Stimulated activated CD8-positive, alpha-beta memory T cell treated with anti-CD3 and anti-CD28 coated beads, Interleukin-4, amount 100 ng/mL, for 48 hours (primary cell): ENCODE data around the gene RNF34.

ENCODE experiments used
- DNase-seq: peaks from one replicate; pipeline ENCODE4 v3.0.0-alpha.2; 2020

The RNF34 gene

DNA sequence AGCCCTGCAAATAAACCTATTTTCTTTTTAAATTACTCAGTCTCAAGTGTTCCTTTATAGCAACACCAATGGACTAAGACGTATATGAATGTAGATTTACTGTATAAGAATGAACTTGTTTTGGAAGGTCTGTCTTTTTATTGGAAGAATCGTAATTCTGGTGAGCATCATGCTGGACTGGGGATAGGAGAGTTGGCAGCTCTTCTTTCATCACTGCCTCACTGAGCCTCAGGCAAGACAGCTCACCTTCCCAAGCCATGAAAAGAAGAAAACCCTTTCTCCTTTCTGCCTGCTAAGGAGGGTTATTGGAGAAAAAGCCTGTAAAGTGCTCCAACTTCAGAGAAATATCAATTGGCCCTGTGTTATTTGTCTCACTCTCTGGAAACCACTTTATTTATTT, 9.1 kb upstream of the RNF34 start:
- DNase-seq, result no peak

DNA sequence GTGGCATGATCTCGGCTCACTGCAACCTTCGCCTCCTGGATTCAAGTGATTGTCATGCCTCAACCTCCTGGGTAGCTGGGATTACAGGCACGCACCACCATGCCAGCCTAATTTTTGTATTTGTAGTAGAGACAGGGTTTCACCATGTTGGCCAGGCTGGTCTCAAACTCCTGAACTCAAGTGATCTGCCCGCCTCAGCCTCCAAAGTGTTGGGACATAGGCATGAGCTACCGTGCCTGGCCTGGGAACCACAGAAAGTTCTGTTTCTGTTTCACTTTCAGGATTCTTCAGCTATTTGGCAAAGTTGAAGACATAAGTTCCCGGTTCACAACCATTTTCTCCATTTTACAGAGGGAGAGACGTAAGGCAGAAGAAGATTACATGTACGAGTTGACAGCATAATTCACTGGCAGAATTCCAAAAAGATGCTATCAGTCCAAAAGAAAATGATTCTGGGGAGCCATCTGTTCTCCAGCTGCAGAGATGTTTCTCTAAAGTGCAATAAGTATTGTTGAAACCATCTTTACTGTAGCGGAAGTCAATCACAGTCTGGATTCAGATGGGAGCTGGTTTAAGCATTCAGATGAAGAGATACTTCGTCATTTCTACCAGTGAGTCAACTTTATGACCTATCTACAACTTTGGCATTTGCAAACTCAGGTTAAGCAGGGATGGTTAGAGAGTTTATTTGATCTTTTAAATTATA, 8.1 kb upstream of the RNF34 start:
- DNase-seq, result peak; percentile 56

DNA sequence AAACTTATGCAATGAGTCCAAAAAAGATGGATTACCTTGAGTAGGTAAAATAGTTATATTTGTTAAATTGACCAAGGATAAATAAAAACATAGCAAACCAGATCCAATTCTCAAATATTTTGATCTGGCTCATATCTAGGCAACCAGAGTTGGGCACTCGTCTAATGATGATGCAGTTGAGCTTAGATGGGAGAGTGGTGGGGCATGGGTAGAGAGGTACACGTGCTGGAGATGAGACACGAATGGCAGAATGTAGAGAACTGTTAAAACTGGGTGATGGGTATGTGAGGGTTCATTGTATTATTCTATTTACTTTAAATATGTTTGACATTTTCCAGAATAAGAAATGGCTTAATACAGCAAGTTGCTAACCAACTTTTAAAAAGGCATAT, 7.6 kb upstream of the RNF34 start:
- no peak for DNase-seq

DNA sequence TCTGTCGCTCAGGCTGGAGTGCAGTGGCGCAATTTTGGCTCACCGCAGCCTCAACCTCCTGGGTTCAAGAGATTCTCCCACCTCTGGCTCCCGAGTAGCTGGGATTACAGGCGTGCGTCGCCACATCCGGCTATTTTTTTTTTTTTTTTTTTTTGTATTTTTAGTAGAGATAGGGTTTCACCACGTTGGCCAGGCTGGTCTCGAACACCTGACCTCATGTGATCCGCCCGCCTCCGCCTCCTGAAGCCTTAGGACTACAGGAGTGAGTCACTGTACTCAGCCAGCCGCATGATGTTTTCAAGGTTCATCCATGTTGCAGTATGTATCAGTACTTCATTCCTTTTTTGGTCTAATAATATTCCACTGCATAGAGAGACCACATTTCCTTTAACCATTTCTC, 2.4 kb upstream of the RNF34 start:
- DNase-seq, result no peak

DNA sequence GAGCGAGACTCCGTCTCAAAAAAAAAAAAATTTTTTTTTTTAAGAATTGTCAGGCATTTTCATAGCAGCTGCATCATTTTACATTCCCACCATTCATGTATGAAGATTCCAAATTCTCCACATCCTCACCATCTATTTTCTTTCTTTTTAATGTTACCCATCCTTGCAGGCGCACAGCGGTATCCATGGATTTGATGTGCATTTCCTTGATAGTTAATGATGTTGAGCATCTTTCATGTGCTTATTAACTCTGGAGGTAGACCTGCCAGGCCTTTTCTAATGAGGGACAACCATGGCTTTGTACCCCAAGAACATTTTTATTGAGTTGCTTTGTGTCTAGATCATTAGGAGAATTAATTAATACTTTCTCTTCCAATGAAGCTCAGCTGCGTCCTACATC, 1.6 kb upstream of the RNF34 start:
- DNase-seq, result no peak

DNA sequence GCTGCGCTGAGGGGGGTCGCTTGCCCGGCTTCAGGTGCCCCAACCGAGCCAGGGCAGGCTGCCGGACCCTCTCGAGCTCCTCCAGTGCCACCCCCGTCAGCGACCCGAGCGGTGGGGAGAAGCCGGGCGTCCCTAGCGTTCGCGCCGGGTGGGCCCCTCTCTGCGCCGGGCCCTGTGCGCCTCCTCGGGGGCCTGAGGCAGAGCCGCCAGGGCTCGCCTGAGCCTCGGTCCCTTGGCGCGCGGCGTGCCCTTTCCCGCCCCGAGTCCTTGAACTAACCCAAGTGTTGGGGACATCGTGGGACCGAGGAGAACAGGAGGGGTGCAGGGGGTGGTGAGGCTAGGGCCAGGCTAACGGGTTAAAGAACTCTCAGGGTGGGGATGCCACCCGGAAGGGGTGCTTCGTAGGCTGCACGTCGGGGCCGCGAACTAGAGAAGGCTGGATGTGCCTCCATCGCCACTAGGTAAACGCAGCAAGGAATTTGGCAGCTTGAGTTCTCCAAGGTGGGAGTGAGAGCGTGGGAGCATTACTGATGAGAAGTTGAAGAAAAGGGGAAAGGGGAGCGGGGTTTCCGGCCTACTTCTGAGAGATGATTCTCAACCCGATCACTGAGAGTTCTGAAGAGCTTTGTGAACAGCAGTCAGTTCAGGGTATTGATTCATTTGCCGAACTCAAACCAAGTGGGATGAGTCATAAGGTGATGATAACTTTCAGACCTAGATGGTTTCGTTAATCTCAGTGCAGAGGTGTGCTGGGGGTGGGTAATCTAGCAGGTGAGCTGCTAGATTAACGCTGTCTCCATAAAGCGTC, 618 bp downstream of the RNF34 start:
- peak; percentile 72 for DNase-seq

DNA sequence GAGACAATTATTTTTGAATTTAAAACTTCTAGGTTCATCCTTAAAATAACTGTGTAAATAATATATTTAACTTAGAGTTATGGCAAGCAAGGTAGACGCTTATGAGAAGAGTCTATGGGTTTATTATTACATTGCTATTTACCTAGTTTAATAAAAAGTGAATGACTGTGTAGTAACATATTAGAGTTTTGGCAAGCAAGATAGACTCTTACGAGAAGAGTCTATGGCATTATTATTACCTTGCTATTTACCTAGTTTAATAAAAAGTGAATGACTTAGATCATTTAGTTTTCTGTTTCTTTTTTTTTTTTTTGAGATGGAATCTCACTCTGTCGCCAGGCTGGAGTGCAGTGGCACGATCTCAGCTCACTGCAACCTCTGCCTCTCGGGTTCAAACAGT, 3.8 kb downstream of the RNF34 start:
- no peak for DNase-seq

DNA sequence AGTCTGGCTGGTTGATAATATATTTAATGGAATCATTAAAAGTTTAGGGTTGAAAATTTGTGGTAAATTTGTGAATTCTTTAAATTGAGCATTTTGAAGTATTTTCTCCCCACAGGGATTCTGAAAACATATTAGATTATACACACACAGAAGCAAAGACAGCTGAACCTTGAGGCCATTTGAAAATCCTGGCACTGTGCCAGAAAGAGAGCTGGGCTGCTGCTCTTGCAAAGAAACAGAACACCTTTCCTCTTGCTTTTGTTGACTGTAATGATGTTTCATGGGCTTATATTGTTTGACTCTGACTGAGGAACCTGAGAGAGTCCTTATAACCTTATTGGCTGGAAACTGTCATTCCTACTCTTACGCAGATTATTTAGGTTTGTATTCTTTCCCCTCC, 4.8 kb downstream of the RNF34 start:
- no peak for DNase-seq

DNA sequence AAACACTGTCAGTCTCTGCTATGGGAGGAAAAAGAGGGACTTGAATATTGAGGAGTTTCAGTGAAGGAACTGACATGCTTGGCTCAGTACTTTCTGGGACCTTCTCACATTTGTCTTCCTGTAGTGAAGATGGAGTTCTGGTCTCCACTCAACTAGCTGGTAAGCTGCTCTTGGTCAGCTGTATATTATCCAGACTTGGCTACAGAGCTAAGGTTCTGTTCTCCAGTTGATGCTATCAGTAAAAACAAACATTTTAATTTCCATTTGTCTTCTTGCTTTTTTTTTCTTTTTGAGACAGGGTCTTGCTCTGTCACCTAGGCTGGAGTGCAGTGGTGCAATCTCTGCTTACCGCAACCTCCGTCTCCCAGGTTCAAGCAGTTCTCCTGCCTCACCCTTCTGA, 5.3 kb downstream of the RNF34 start:
- DNase-seq, result no peak

DNA sequence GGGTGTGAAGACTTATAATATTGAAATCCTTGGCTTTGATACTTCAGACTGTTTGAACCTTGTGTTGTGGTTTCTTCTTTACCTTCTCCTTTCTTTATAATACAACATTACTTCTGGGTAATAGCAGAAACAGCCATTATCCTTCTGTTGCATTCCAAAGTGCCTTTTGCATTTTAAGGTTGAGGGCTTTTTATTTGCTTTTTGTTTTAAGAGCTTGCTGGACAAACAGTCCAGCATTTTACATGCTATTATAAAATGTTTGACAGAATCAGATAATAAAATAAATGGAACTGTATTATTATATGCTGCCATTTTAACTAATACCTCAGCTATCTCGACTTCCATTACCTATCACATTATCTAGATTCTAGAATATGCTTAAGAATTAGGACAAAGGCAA, 14.0 kb downstream of the RNF34 start:
- DNase-seq, result no peak

DNA sequence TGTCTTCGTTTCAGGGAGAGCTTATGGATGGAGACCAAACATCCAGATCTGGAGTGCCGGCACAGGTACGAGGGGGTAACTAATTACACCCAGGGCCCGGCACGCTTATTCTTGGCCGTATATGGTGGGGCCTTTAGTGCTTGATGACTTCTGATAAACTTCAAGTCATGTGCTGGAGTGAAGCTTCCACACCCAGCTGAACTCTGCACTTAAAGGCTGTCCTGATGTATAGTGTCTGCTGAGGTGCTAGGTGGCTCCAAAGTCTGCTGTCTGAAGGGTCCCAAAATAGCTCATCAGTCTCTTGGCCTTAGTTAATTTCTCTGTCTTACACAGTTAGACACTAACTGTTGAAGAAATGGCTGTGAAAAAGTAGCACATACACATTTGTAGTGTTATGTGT, 17.9 kb downstream of the RNF34 start:
- no peak for DNase-seq

DNA sequence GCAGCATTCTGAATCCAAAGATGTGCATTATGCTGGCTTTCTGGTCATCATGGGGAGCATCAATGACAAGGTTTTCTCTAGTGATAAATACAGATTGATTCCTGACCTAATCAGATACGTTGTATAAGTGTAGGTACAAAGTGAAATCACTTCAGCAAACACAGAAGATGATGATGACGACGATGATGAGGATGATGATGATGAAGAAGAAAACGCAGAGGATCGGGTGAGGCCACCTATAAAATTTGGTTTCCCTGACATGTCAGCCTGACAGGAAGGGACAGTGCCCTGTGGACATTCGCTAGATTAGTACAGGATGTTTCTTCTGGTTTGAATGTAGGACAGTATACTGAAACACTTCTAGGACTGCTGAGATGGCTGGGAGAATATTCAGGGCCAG, 20.2 kb downstream of the RNF34 start:
- DNase-seq, result no peak

DNA sequence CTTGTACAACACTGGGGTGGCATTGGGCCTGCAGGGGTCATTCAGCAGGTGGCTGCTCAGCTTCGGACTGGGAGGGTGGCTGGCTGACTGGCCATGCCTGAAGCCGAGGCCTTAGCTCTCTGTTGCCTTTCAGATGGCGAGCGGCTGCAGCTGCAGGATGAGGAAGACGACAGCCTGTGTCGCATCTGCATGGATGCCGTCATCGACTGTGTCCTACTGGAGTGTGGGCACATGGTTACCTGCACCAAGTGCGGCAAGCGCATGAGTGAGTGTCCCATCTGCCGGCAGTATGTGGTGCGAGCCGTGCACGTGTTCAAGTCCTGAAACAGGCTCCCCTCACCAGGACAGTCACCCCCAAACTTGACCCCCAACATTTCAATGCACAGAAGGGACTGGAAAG, 23.3 kb downstream of the RNF34 start:
- peak; percentile 20 for DNase-seq

DNA sequence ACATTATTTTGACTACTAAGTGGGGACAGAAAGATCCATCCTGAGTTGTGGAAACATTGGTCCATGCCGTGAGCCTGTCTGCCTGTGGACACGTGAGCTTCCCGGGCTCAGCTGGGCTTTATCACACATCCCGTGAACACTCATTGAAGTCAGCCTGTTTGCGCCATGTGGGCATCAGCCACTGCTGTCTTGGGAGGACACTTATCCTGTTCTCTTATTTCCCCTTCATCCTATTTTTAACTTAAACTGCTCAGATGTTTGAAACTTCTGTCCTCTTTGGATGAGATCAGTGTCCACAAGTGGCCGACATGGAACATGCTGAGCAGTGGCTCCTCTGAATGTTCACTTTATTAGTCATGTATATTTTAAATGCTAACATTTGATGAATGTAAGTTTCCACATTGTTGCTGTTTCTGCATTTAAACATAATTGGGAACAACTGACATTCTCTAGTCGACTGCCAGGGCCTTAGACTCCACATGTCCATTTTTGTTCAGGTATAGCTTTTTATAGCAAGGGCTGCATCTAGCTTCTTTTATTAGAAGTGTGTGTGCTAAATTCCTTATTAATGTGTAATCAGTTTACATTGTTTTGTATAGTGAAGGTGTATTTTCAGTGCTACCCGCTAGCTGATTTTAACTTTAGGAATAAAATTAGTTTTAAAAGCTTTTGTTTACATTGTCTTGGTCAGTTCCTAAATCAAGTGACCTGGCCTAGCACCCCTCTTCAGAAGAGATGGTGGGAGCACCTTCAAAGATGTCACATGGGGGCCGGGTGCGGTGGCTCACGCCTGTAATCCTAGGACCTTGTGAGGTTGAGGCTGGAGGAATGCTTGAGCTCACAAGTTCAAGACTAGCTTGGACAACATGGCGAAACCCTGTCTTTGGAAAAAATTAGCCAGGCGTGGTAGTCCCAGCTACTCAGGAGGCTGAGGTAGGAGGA, 24.0 kb downstream of the RNF34 start:
- DNase-seq, result peak; percentile 19

DNA sequence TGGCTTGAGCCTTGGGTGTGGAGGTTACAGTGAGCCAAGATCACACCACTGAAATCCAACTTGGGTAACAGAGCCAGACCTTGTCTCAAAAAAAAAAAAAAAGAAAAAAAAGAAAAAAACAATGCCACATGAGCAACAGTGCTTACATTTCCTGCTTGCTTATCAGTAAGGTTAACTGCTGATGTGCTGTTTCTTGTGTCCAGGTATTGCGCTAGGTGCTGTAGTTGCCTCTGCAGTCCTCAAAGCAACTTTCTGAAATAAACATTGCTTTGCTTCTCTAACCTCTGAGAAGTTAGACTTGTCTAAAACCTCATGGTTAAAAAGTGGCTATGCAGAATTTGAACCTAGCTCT, 24.7 kb downstream of the RNF34 start:
- peak; percentile 6 for DNase-seq

DNA sequence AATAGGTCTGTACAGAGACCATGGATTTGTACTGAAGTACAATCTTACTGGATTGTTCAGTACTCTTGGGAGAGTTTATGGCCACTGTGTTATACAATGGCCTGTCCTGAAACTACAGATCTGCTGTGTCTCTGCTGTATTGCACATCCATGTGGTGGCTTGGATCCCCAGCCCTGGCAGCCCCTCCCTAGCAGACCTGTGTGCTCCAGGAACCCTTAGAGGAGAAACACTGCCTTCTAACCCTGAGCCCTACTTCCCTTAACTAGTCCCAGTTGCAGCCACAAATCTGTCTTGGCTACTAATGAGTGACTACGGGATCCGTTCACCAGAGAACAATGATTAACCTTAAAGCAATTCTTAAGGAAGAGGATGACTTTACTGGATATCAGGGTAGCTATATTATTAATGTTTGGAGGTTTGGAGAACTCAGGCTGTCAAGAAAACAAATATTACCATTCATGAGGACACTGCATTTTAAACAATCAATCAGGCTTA, 27.7 kb downstream of the RNF34 start:
- DNase-seq, result no peak

DNA sequence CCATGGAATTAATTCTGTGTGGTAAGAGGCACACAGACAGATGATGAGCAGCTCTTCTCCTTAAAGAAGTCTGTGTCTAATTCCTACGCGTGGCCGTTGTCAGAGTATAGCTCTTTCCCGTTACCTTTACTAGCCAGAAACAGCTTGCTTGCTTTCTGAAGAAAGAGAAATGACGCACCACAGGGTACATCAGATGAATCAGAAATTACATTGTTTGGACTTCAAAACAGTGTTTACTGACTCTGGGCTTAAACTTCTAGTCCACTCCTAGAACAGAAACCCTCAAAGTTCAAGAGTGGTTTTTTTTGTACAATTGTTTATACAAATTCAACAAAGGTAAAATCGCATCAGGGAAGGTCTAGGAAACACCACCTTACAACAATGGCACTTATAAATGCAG, 29.0 kb downstream of the RNF34 start:
- DNase-seq, result no peak

DNA sequence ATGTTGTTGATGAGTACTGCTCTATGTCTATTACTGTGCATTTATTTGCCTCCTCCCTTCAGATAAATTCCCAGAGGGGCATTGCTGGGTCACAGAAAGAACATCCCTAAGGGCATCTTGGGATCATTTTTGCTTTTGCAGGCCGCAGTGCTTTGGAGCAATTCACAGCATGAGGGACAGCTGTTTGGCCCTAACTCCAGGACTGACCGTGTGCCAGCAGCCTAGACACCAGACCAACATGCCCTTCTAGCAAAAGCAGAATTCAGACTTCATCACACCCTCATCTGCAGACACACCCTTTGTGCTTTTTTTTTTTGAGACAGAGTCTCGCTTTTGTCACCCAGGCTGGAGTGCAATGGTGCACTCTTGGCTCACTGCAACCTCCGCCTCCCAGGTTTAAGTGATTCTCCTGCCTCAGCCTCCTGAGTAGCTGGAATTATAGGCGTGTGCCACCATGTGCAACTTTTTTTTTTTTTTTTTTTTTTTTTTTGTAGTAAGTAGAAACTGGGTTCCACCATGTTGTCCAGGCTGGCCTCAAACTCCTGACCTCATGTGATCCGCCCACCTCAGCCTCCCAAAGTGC, 31.0 kb downstream of the RNF34 start:
- no peak for DNase-seq

DNA sequence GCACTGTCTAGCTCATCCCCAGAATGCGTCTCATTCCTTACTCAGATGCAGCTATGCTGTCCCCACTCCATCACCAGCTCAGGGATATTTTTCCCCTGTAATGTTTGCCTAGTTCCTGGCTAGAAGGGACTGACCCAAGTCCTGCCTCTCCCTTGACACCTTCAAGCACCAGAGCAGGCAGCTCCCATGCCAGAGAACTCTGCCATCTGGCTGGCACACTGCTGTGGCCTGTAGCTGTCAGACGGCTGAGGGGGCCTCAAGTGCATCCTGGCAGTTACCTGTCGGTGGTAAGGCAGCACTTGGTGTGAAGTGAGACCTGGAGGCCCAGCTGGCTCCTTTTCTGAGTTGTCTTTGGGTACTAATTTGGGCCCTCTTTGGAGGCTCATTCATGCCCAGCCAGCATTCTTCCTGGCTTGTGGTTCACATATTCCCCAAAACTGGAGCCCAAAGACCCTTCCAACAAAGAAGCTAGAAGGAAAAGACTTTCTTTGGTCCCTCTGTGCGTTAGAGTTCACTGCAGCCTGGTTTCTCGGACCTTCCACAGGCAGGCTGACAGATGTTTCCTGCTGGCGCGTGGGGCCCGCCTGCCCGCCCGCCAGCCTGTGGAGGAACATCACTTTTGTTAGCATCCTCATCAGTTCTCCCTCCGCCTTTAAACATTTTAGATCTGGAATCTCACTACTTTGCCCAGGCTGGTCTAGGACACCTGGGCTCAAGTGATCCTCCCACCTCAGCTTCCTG, 33.0 kb downstream of the RNF34 start:
- no peak for DNase-seq

DNA sequence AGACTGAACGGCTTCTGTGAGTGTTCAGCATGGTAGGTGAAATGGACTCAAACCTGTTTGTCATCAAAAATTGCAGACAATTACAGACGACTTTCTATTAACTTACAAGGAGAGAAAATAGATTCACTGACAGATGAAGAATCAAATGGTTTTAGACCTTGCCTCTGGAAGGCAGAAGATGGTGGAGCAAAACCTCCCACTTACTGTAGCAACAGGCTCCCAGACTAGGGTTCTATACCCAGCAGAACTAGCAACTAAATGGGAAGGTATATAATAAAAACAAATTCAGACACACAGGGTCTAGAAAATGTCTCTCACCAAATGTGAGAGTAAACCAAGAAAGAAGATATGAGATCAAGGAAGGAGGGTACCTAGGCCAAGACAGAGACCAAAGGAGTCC, 36.8 kb downstream of the RNF34 start:
- no peak for DNase-seq

DNA sequence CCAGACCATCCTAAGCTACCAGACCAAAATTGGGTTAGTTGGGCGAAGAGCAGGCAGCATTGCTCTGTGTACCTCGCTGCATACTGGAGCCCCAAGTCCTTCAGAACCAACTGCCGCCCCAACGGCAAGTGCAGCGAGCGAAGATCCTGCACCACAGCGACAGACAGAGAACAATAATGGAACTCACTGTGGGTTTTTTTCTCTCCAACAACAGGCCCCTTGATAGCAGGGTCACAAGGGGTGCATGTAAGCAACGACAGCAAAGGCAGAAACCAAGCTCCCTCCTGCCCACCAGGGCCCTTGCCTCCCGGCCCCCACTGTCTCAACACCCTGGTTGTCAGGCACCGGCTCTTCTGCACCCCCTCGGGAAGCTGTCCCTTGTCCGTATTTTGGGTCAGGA, 39.0 kb downstream of the RNF34 start:
- no peak for DNase-seq

DNA sequence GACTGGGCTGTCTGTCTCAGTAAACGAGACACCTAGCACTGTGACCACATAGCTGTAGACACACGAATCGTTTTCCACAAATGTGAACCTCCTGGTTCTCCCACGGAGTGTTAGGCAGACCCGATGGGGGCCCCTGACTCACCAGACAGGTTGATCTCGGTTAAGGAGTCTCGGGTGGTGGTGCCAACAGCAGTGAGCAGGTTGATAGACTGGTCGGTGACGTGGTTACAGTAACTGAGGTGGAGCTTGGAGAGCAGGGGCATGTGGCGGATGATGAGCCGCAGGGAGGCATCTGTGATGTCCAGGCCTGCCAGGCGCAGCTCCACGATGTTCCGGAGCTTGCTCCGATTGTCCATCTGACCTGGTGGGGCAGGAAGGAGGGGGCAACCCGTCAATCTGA, 39.8 kb downstream of the RNF34 start:
- DNase-seq, result no peak
